EH (cell line): ENCODE results near the gene KDM2B.

ENCODE experiments used
- DNase-seq: peaks from one replicate; pipeline ENCODE4 v3.0.0-alpha.2; 2015; ENCODE audit warnings: low read depth

Gene KDM2B

DNA sequence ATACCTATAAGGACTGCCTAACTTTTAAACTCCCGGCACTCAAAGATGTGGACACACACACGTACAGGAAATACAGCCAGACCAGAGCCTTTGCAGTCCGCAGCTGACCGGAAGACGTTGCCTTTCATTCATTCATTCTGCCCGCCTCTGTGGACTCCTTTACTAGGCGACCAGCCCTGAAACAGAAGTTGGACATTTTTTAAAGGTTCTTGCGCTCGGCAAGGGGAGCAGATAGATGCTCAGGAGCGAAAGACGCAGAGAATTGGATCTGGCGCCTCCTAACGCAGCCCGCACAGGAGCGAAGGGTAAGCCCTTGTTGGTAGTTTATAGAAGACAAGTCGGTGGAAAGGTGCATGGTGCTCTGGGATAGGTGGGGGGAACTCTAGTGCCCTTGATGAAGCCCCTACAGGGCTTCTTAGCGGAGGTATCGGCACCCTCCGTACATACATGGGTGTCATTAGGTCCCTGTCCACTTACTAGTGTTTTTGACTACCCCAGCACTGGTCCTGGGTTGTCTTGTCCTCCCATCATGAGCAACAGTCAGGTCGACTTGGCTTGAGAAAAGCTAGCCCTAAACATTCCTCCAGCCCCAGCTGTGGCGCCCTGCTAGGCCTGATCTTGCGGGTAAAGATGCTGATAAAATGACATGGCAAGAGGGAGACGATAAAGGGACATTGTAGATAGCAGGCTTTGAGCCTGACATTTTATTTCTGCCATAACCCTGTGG, at the start of gene KDM2B:
Gene KDM2B, minus strand, starts transcription at position 65 of the 727 bp plus-strand sequence. CDS start 112 bp downstream, outside the sequence.
- peak; percentile 73 for DNase-seq

DNA sequence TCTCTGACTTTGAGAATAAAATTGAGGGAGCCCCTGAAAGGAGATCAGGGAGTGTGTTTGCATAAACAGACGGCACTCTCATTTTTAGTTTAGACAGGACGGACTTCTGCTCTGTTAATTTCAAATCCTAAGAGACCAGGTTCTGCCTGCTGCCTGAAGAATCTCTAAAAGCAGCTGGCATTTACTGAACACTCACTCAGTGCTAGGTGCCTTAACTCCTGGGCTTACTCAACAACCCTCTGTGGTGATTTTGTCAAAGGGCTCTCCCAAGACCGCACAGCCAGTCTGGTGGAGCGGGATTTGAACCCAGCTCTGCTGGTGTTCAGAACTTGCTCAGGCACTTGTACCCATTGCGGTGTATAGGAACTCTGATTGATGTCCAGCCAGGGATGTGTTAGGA, 47.7 kb upstream of the KDM2B start:
- no peak for DNase-seq

DNA sequence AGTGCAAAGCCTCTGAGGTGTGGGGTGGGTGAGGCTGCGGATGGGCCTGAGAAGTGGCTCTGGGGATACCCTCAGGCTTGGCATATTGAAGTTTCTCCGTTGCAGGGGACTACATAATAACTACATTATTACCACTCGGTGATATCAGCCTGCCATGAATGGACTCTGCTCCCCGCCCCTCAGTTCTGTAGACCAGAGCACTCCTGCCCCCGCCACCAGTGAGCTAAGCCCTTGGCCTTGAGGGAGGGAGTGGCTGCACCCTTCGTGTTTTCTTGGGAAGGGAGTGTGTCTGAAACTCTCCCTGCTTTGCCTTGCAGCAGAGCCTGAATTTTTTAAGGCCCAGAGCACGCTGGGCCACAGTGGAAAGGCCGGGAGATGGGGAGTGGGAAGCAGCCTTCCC, 47.2 kb upstream of the KDM2B start:
- DNase-seq, result peak; percentile 41

DNA sequence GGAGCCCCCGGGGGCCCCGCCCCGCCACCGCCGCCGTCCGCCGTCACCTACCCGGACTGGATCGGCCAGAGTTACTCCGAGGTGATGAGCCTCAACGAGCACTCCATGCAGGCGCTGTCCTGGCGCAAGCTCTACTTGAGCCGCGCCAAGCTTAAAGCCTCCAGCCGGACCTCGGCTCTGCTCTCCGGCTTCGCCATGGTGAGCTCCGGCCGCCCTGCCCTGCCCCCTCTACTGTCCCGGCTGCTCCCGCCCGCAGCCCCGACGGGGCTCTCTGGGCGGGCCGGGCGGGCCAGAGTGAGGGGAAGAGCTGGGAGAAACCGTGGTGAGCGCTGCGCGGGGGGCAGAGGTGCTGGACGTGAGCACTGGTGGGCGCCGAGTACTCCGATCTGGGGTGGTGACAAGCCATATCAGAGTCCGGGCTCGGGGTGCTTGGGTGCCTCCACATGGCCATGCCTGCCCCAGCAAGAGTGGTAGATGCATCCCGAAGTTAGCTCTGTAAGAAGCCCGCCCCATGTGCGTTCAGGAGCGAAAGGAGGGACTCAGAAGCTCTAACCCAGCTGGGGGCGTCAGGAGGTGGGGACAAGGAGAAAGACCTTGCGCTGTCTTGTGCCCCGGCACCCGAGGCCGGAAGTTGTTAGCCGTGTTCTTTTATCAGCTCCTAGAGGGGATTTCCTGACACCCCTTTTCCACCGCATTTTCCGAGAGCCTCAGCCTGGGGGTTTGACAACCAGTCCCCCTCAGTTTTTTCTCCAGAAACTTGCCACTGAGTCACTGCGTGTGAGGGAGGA, 46.2 kb upstream of the KDM2B start:
- DNase-seq, result peak; percentile 78

DNA sequence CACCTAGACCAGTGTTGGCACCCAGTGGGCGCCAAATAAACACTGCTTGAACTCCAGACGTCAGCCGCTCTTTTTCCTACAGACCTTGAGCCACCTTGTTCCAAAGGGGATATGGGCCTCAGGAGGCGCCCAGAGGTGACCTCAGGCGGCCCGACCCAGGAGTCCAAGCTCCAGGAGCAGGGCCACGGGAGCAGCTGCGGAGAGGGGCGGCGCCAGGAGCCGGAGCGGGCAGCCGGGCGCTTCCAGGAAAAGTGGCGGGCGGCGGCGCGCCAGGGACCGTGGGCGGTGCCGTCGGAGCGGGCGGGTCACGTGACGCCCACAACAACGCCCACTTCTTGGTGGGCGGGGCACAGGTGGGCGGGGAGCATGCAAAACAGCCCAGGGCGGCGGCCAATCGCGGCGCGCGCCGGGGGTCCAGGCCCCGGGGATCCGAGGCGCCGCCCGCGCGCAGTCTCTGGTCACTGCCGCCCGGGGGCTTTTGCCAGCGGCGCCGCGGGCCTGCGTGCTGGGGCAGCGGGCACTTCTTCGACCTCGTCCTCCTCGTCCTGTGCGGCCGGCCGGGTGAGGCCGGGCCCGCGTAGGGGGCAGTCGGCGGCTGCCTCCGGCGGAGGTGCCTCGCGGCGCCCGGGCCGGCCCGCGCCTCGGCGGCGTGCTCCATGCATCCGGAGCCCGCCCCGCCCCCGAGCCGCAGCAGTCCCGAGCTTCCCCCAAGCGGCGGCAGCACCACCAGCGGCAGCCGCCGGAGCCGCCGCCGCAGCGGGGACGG, 45.4 kb upstream of the KDM2B start, which contains the start of gene ORAI1:
Gene ORAI1, plus strand, starts transcription at position 444 of the 766 bp plus-strand sequence.
- DNase-seq, result peak; percentile 94

DNA sequence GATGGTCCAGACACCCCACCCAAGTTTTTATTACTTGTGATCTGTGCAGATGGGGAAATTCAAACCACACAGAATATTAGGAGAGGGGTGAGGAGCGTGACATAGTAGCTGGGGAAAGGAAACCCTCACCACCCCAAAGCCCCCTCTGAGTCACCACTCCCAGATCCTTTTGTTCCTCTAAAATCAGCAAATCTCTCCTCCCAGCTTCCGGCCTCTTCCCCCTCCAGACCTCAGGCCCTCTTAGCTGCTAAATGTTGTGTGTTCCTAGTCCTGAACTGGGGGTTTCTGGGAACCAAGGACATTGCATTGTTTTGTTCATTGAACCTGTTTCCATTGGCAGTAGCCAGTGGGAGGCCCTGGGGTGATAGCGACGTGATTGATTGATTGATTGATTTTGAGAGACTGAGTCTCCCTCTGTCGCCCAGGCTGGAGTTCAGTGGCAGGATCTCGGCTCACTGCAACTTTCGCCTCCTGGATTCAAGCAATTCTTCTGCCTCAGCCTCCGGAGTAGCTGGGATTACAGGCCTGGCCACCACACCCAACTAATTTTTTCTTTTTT, 39.6 kb upstream of the KDM2B start:
- DNase-seq, result no peak

DNA sequence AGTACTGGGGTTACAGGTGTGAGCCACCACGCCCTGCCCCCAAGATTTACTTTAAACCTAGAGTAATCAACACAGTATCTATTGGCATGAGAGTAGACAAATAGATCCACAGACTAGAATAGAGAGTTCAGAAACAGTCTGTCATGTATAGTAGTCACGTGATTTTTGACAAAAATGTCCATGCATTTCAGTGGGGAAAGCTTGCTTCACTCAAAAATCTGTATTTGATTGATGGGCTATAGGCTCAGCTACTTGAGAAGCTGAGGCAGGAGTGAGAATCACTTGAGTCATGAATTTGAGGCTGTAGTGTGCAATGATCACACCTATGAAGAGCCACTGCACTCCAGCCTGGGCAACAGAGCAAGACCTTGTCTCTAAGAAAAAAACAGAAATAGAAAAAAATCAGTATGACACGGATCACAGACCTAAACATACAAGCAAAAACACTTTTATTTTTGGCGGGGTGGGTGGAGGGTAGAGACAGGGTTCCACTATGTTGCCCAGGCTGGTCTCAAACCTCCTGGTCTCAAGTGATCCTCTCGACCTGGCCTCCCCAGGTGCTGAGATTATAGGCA, 37.9 kb upstream of the KDM2B start:
- no peak for DNase-seq

DNA sequence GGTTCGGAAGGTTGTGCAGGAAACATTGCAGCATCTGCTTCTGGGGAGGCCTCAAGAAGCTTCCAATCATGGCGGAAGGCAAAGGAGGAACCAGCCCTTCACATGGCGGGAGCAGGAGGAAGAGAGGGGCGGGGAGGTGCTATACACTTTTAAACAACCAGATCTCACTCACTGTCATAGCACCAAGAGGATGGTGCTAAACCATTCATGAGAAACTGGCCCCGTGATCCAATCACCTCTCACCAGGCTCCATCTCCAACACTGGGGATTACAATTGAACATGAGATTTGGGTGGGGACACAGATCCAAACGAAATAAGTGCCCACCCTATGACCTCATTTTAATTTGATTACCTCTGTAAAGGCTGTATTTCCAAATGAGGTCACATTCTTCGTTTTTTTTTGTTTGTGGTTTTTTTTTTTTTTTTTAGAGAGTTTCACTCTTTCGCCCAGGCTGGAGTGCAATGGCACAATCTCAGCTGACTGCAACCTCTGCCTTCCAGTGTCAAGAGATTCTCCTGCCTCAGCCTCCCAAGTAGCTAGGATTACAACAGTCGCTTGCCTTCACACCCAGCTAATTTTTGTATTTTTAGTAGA, 34.1 kb upstream of the KDM2B start:
- no peak for DNase-seq

DNA sequence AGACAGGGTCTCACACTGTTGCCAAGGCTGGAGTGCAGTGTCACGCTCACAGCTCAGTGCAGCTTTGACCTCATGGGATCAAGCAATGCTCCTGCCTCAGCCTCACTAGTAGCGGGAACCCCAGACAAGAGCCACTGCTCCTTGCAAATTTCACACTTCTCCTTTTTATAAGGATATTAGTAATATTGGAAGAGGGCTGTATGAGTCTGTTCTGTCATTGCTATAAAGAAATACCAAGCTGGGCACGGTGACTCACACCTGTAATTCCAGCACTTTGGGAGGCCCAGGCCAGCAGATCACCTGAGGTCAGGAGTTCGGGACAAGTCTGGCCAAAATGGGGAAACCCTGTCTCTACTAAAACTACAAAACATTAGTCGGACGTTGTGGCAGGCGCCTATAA, 32.6 kb upstream of the KDM2B start:
- no peak for DNase-seq

DNA sequence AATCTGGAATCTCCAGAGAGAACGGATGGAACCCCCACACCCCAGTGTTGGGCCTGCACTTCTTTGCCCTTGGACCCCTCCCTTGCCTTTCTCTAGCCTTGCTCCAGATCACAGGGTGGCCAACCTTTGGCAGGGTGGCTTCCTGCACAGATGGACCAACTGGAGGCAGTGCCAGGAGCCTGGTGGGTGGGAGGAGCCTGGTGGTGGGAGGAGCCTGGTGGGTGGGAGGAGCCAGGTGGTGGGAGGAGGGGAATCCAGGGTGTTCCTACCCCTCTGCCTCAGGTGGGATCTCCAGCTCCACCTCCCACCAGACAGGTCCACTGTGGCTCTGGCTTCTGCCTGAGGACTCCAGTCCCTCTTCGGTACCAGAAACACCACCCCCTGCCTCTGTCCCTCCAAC, 30.5 kb upstream of the KDM2B start:
- DNase-seq, result no peak

DNA sequence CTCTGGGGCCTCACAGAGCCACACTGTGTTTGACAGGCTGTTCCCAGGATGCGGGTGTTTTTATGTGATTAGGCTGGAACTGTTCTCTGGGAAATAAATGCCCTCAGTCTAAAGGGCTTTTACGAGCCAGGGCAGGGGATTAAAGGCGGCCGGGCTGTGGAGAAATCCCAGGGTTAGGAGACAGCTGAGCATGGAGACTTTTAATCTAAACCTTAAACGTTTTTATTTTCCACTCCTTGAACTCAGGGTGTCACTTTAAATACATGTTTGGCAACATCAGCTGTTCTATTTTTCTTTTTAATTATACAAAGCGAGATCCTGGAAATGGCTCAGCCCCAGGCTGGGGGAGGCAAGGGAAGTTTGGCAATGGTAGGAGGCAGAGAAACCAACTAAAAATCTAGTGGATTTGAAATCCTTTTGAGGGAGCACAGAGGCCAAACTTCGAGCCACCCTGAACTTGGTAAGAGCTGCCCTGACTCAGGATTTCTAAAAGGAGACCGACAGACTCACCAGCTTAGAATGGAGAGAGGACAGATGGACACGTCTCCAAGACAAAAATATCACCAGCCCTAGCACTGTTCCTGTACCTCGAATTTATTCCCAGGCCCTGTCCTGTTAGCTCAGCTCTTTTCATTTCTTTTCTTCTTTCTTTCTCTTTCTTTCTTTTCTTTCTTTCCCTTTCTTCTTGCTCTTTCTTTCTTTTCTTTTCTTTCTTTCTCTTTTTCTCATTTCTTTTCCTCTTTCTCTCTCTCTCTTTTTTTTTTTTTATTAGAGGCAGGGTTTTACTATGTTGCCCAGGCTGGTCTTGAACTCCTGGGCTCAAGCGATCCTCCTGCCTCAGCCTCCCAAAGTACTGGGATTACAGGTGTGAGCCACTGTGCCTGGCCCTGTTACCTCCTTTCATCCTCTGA, 29.7 kb upstream of the KDM2B start:
- peak; percentile 57 for DNase-seq

DNA sequence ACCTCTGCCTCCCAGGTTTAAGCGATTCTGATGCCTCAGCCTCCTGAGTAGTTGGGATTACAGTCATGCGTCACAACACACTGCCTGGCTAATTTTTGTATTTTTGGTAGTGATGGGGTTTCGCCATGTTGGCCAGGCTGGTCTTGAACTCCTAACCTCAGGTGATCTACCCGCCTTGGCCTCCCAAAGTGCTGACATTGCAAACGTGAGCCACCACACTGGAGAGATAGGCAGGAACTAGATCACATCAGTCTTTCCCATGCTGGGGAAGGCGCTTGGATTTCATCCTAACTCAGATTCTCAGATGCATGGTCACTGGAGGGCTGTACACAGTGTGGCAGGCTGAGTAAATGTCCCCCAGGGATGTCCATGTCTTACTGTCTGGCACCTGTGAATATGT, 27.5 kb upstream of the KDM2B start:
- no peak for DNase-seq

DNA sequence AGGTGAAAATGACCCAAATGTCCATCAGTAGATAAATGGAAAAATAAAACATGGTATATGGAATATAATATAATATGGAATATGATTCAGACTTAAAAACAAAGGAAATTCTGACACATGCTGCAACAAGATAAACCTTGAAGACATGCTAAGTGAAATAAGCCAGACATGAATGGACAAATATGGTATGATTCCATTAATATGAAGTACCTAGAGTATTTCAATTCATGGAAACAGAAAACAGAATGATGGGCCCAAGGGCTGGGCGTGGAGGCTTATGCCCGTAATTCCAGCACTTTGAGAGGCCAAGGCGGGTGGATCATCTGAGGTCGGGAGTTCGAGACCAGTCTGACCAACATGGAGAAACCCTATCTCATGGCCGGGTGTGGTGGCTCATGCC, 22.8 kb upstream of the KDM2B start:
- no peak for DNase-seq

DNA sequence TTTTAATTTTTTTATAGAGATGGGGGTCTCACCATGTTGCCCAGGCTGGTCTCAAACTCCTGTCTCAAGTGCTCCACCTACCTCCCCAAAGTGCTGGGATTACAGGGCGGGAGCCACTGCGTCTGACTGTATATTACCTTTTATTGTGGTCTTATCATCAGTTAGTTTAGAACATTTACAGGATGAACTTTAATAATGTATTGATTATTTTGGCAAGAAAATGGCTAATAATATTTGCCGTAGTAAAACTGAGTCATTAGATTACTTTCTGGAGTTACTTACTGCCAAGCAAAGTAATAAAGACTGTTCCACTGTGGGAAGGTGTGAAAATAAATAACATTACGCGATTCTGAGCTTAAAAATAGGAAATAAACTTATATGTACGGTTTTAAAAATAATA, 21.9 kb upstream of the KDM2B start:
- DNase-seq, result no peak

DNA sequence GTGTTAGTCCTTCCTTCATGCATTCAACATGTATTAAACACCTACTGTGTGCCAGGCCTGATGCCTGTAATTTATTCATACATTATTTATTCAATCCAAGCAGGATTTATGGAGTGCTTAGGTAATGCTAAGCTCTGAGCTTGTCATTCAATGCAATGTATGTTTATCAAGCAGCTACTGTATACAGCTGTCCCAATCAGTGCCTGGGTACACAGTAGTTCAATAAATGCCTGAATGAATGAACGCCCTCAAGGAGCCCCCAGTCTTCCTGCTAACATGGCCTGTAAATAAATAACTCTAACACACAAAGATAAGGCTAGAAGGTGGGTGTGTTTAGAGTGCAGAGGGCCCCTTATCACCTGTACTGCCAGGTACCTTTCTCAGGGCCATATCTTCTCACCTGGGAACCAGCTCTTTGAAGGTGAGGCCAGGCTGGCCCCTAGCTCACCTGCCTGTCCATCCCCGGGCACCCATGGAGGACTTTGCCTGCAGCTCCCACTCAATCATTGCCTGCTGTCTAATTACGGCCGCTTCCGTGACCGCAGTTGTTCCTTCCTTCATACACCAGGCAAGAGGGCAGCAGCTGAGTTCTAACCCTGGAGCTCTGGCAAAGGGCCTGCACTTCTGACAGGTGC, 20.0 kb upstream of the KDM2B start:
- DNase-seq, result no peak

DNA sequence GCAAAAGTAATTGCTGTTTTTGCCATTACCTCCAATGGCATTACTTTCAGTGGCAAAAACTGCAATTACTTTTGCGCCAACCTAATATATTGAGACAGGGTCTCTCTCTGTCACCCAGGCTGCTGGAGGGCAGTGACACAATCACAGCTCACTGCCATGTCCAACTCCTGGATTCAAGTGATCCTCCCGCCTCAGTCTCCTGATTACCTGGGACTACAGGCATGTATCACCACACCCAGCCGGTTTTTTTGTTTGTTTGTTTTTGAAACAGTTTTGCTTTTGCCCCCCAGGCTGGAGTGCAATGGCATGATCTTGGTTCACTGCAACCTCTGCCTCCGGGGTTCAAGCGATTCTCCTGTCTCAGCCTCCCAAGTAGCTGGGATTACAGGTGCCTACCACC, 15.7 kb upstream of the KDM2B start:
- DNase-seq, result no peak

DNA sequence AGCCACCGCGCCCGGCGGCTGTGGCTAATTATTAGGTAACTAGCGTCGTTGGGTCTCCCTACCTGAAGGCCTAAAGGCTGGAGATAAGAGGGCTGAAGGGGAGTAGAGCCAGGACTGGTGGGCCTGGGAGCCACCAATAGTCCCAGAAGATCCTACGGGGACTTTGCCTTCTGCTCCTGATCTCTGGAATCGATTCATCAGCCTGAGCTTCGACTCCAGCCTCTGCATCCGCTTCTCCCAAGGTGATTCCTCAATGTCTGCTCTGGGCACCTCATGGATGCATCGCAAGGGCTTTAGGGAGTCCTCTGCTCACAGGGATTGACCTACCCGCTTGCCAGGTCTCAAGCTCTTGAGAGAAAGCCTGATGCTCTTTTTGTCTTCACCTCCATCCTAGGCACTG, 14.7 kb upstream of the KDM2B start:
- DNase-seq, result no peak

DNA sequence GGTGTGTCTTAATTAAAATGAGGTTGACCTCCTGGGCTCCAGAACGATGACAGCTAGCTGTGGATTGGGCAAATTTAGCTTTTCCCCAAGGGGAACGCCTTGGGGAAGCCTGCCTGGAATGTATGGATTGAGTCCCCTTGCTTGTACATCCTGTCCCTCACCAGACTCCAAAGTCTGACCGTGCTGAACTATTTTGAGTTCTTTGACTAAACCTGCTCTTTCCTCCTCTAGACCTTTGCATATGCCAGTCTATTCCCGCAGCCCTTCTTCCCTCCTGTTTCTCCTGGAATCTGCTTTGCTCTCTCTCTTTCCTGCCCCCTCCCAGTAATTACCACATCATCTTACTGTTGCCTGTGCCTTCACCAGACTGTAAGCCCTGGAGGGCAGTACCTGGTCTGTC, 11.5 kb upstream of the KDM2B start:
- DNase-seq, result peak; percentile 23

DNA sequence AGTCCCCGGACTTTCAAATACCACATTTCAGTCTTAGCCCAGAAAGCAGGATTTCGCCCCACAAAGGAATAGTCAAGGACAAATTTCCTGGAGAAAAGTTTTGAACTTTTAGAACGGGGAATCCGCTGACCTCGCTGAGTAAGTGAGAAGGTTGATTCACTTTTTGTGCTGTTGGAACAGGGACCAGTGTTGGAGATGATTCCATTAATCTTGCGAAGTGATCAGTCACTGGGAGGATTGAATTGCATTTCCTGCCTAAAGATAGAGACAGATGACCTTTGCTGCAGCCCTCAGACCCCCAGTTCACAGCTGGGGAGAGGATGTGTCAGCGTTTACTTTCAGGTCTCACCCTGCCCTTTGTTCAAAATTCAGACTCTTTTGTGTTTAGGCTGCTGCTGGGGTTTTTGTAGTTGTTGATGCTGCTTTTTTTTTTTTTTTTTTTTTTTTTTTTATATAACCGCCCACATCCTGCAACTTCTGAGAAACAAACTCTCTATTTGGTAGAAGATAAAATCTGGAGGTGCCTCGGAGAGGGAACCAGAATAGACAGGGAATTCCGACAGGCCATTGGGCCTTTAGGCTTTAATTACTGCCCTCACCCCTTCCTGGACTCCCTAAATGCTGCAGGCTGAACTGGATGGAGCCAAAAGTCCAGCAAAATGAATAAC, 9.8 kb upstream of the KDM2B start:
- peak; percentile 80 for DNase-seq
